ENCODE measurements around the gene ITPR3.

Gene ITPR3

GRCh38 chr6:33595001-33595846, 25.9 kb upstream of the ITPR3 start:
- TF ChIP-seq EGR1 (IDR thresholded peaks at IDR 0.05) (no peak), FOXM1 (IDR thresholded peaks at IDR 0.05; ENCODE audit: borderline replicate concordance, low read depth) (no peak), TAF1 (IDR thresholded peaks at IDR 0.05; ENCODE audit: low read depth) (no peak), YY1 (IDR thresholded peaks at IDR 0.05; ENCODE audit: low read depth) (no peak), MAX (IDR thresholded peaks at IDR 0.05) (no peak), TEAD4 (IDR thresholded peaks at IDR 0.05) (no peak), CREB1 (IDR thresholded peaks at IDR 0.05; ENCODE audit: low read depth) (no peak), TCF12 (IDR thresholded peaks at IDR 0.05; ENCODE audit: low read depth) (no peak)

- TF ChIP-seq CREB1 (IDR thresholded peaks at IDR 0.05; ENCODE audit: low read depth) (no peak), USF1 (IDR thresholded peaks at IDR 0.05) (no peak), CEBPB (IDR thresholded peaks at IDR 0.05) (no peak)
Observed at GRCh38 chr6:33597551-33598322, 23.4 kb upstream of the ITPR3 start.

GRCh38 chr6:33599413-33599938, 21.6 kb upstream of the ITPR3 start:
- TF ChIP-seq TAF1 (IDR thresholded peaks at IDR 0.05; ENCODE audit: low read depth) (no peak), CREB1 (IDR thresholded peaks at IDR 0.05; ENCODE audit: low read depth) (no peak), ZBTB7A (IDR thresholded peaks at IDR 0.05; ENCODE audit: low read depth) (peak; percentile 40; the same call in 1 of the 2 replicates), REST (IDR thresholded peaks at IDR 0.05; ENCODE audit: low read depth) (no peak), MAX (IDR thresholded peaks at IDR 0.05) (peak; percentile 71), CEBPB (IDR thresholded peaks at IDR 0.05) (peak; percentile 47; the same call in 1 of the 2 replicates), FOXM1 (IDR thresholded peaks at IDR 0.05; ENCODE audit: borderline replicate concordance, low read depth) (peak; percentile 67; the same call in 1 of the 2 replicates), NFIC (IDR thresholded peaks at IDR 0.05) (peak; percentile 97), USF1 (IDR thresholded peaks at IDR 0.05) (peak; percentile 38), TCF12 (IDR thresholded peaks at IDR 0.05; ENCODE audit: low read depth) (peak; percentile 94), TEAD4 (IDR thresholded peaks at IDR 0.05) (peak; percentile 94), RAD21 (IDR thresholded peaks at IDR 0.05; ENCODE audit: low read depth) (peak; percentile 25; the same call in 1 of the 2 replicates), YY1 (IDR thresholded peaks at IDR 0.05; ENCODE audit: low read depth) (peak; percentile 66), EGR1 (IDR thresholded peaks at IDR 0.05) (0 out of 2 replicates have a peak, but pooled peaks have one; percentile 18), EP300 (IDR thresholded peaks at IDR 0.05; ENCODE audit: borderline replicate concordance) (peak; percentile 94)

GRCh38 chr6:33600761-33601160, 20.4 kb upstream of the ITPR3 start:
- TF ChIP-seq TAF1 (IDR thresholded peaks at IDR 0.05; ENCODE audit: low read depth): no peak
- TF ChIP-seq TEAD4 (IDR thresholded peaks at IDR 0.05): no peak
- no peak for TF ChIP-seq CREB1 (IDR thresholded peaks at IDR 0.05; ENCODE audit: low read depth)
- no peak for TF ChIP-seq TCF12 (IDR thresholded peaks at IDR 0.05; ENCODE audit: low read depth)
- no peak for TF ChIP-seq FOXM1 (IDR thresholded peaks at IDR 0.05; ENCODE audit: borderline replicate concordance, low read depth)
- no peak for TF ChIP-seq ZBTB7A (IDR thresholded peaks at IDR 0.05; ENCODE audit: low read depth)
- TF ChIP-seq EGR1 (IDR thresholded peaks at IDR 0.05): no peak
- TF ChIP-seq YY1 (IDR thresholded peaks at IDR 0.05; ENCODE audit: low read depth): no peak
- TF ChIP-seq MAX (IDR thresholded peaks at IDR 0.05): no peak
- no peak for TF ChIP-seq CEBPB (IDR thresholded peaks at IDR 0.05)
- no peak for TF ChIP-seq REST (IDR thresholded peaks at IDR 0.05; ENCODE audit: low read depth)
- no peak for TF ChIP-seq USF1 (IDR thresholded peaks at IDR 0.05)
- no peak for TF ChIP-seq RAD21 (IDR thresholded peaks at IDR 0.05; ENCODE audit: low read depth)
- TF ChIP-seq NFIC (IDR thresholded peaks at IDR 0.05): no peak
- no peak for TF ChIP-seq EP300 (IDR thresholded peaks at IDR 0.05; ENCODE audit: borderline replicate concordance)

Data from Ishikawa (cell line).